Hepatocyte (in vitro differentiated cells): ENCODE results near the gene MAP7D3.

Experiments
- CTCF ChIP-seq: fragments of 200-600 bp; sonication (generic); IDR thresholded peaks from 2 replicates; pipeline ENCODE4 v1.5.1; 2016; ENCODE audit warnings: antibody characterized with exemption, mild to moderate bottlenecking; ENCODE audit not compliant: poor library complexity
- EZH2 ChIP-seq: fragments of 200-600 bp; sonication (generic); IDR thresholded peaks from 2 replicates; pipeline ENCODE4 v1.6.1; 2016; ENCODE audit warnings: antibody characterized with exemption, mild to moderate bottlenecking, borderline replicate concordance

- TF ChIP-seq CTCF (no peak), EZH2 (no peak)
Measured at GRCh38 chrX:136198678-136199243, 52.4 kb downstream of the MAP7D3 start.
